Amygdala (tissue), 56 donors: ENCODE results near the gene PTPN20.
"Not testable (repeated sequence)": the region's sequence is repeated elsewhere in the genome, so short reads cannot be mapped to it uniquely, and the experiment has no call there.

ENCODE experiments used
- DNase-seq, 56 donors: peaks; one replicate each; lab custom pipeline; 2025; lab: John Stamatoyannopoulos, UW

Gene PTPN20

GRCh38 chr10:46911144-46911876 is at the start of gene PTPN20:
Gene PTPN20, plus strand, starts transcription at chr10:46911428. Its CDS starts 21,072 bp downstream, at chr10:46932500.
- peak in 5 of 56 donors; percentile 11 to 45 (median 24) for DNase-seq

GRCh38 chr10:46869716-46870115 is 41.5 kb upstream of the PTPN20 start:
- DNase-seq, result not testable (repeated sequence)

GRCh38 chr10:46871583-46871982 is 39.6 kb upstream of the PTPN20 start:
- not testable (repeated sequence) for DNase-seq

- not testable (repeated sequence) for DNase-seq
Observed at GRCh38 chr10:46875304-46875703, 35.9 kb upstream of the PTPN20 start.

- DNase-seq, result not testable (repeated sequence)
Observed at GRCh38 chr10:46876773-46877172, 34.5 kb upstream of the PTPN20 start.

GRCh38 chr10:46878761-46879160 is 32.5 kb upstream of the PTPN20 start:
- DNase-seq, result peak in 14 of 56 donors; percentile 22 to 74 (median 50)

GRCh38 chr10:46890813-46891611 is 20.2 kb upstream of the PTPN20 start:
- peak in 7 of 56 donors; percentile 3 to 53 (median 21) for DNase-seq

GRCh38 chr10:46896762-46897692 is 14.2 kb upstream of the PTPN20 start:
- not testable (repeated sequence) for DNase-seq

GRCh38 chr10:46901247-46901646 is 10.0 kb upstream of the PTPN20 start:
- DNase-seq, result not testable (repeated sequence)

- DNase-seq, result not testable (repeated sequence)
Observed at GRCh38 chr10:46903874-46904273, 7.4 kb upstream of the PTPN20 start.

- not testable (repeated sequence) for DNase-seq
Observed at GRCh38 chr10:46906359-46906758, 4.9 kb upstream of the PTPN20 start.

GRCh38 chr10:46907185-46908117 is 3.8 kb upstream of the PTPN20 start:
- not testable (repeated sequence) for DNase-seq

- not testable (repeated sequence) for DNase-seq
Observed at GRCh38 chr10:46922498-46922897, 11.3 kb downstream of the PTPN20 start.

GRCh38 chr10:46925156-46925555 is 13.9 kb downstream of the PTPN20 start:
- DNase-seq, result not testable (repeated sequence)

- DNase-seq, result not testable (repeated sequence)
Observed at GRCh38 chr10:46925853-46926252, 14.6 kb downstream of the PTPN20 start.

- not testable (repeated sequence) for DNase-seq
Observed at GRCh38 chr10:46928810-46929209, 17.6 kb downstream of the PTPN20 start.

- DNase-seq, result not testable (repeated sequence)
Observed at GRCh38 chr10:46932383-46932782, 21.2 kb downstream of the PTPN20 start.

GRCh38 chr10:46941091-46941490 is 29.9 kb downstream of the PTPN20 start:
- DNase-seq, result not testable (repeated sequence)
